ENCODE results near the gene CYP24A1. TPM values are rescaled to one million over a fixed set of nuclear protein-coding genes. Genes with fewer than 3 reads are reported as not detected.

Gene CYP24A1
- total and polyA plus RNA-seq, 2 of the 8 experiments (the other 6 are each of a cell fraction or from before 2014, with no cell fraction given): not detected

GRCh38 chr20:54133434-54134427, 40.1 kb downstream of the CYP24A1 start (continued):
- TF ChIP-seq ATF2 (IDR thresholded peaks at IDR 0.05; ENCODE audit: low read length): no peak
- no peak for TF ChIP-seq CREB1 (IDR thresholded peaks at IDR 0.05)
- TF ChIP-seq HDAC2 (IDR thresholded peaks at IDR 0.05; ENCODE audit: borderline replicate concordance in 1 of 2, low read depth in 2 of 2, low read length in 2 of 2): no peak
- TF ChIP-seq SAP30 (IDR thresholded peaks at IDR 0.05; ENCODE audit: insufficient read depth, insufficient replicate concordance, low read length): no peak
- no peak for TF ChIP-seq GTF2F1 (IDR thresholded peaks at IDR 0.05; ENCODE audit: borderline replicate concordance, low read depth, low read length)
- no peak for TF ChIP-seq MAX (IDR thresholded peaks at IDR 0.05)
- no peak for TF ChIP-seq ZNF274 (IDR thresholded peaks at IDR 0.05; ENCODE audit: borderline replicate concordance, extremely low read depth, low read length)
